IPS-20b (cell line): ENCODE results near the gene DOCK2.
"Not testable (repeated sequence)": the region's sequence is repeated elsewhere in the genome, so short reads cannot be mapped to it uniquely, and the experiment has no call there.

Experiments used
- H3K27ac ChIP-seq: one replicate; pipeline ENCODE4 v1.5.1; 2013; ENCODE audit warnings: low read length
- H3K27me3 ChIP-seq: 2 replicates; pipeline ENCODE4 v1.6.1; 2013; ENCODE audit warnings: mild to moderate bottlenecking, low read length, inconsistent platforms; ENCODE audit not compliant: insufficient read depth
- H3K36me3 ChIP-seq: 2 replicates; pipeline ENCODE4 v1.6.1; 2013; ENCODE audit warnings: low read depth, mild to moderate bottlenecking, inconsistent platforms, low read length, moderate library complexity; ENCODE audit not compliant: insufficient read depth
- H3K4me1 ChIP-seq: 2 replicates; pipeline ENCODE4 v1.6.1; 2013; ENCODE audit warnings: mild to moderate bottlenecking, control low read depth, inconsistent platforms, low read length, moderate library complexity; ENCODE audit not compliant: insufficient read depth
- H3K4me3 ChIP-seq: 2 replicates; pipeline ENCODE4 v1.5.1; 2013; ENCODE audit warnings: mild to moderate bottlenecking, low read length, inconsistent platforms
- H3K9ac ChIP-seq: 2 replicates; pipeline ENCODE4 v1.6.1; 2013; ENCODE audit warnings: low read depth, mild to moderate bottlenecking, inconsistent platforms, low read length, moderate library complexity
- H3K9me3 ChIP-seq: 2 replicates; pipeline ENCODE4 v1.6.1; 2013; ENCODE audit warnings: mild to moderate bottlenecking, low read depth, low read length, inconsistent platforms; ENCODE audit not compliant: insufficient read depth

DOCK2 gene

DNA sequence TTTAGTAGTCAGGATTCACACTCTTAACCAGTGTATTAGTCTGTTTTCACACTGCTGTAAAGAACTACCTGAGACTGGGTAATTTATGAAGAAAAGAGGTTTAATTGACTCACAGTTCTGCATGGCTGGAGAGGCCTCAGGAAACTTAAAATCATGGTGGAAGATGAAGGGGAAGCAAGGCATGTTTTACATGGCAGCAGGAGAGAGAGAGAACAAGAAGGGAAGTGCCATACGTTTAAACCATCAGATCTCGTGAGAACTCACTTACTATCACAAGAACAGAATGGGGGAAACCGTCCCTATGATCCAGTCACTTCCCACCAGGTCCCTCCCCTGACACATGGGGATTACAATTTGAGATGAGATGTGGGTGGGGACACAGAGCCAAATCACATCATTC is 25.4 kb downstream of the DOCK2 start:
- H3K27ac ChIP-seq, H3K4me1 ChIP-seq, H3K27me3 ChIP-seq, H3K4me3 ChIP-seq, H3K9ac ChIP-seq, H3K9me3 ChIP-seq, H3K36me3 ChIP-seq: not testable (repeated sequence)

DNA sequence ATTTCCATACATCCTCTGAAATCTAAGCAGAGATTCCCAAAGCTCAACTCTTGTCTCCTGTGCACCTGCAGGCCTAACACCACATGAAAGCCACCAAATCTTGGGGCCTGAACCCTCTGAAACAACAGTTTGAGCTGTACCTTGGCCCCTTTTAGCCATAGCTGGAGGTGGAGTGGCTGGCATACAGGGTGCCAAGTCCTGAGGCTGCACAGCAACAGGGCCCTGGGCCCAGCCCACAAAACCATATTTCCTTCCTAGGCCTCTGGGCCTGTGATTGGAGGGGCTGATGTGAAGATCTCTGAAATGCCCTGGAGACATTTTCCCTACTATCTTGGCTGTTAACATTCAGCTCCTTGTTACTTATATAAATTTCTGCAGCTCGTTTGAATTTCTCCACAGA is 26.5 kb downstream of the DOCK2 start:
- no peaks in the 10 kb centered on the region for H3K9me3 ChIP-seq
- H3K4me1 ChIP-seq: no peaks in the 10 kb centered on the region
- no peaks in the 10 kb centered on the region for H3K36me3 ChIP-seq
- no peak overlapping the region for H3K27ac ChIP-seq
- no peak overlapping the region for H3K4me3 ChIP-seq
- H3K9ac ChIP-seq: no peak overlapping the region
- H3K27me3 ChIP-seq: no peaks in the 10 kb centered on the region

DNA sequence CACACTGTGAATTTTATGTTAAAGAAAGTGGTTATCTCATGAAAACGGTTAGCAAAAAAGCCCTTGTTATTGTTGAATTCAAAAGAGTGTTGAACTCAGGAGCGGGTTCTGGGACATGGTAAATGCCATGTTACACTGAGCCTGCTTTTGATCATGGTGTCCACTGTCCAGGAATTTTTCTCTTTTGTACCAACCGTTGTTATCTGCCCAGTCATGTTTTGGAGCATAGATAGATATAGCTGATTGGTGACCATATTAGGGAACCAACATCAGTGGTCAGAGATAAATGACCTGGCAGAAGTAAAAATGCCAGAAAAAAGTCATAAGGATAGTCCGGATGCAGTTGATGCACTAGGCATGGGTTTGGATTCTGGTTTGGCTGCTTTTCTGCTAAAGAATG is 29.3 kb downstream of the DOCK2 start:
- no peak overlapping the region for H3K27ac ChIP-seq
- no peaks in the 10 kb centered on the region for H3K27me3 ChIP-seq
- no peak overlapping the region for H3K9ac ChIP-seq
- H3K4me1 ChIP-seq: no peaks in the 10 kb centered on the region
- no peaks in the 10 kb centered on the region for H3K36me3 ChIP-seq
- no peak overlapping the region for H3K4me3 ChIP-seq
- H3K9me3 ChIP-seq: no peaks in the 10 kb centered on the region

DNA sequence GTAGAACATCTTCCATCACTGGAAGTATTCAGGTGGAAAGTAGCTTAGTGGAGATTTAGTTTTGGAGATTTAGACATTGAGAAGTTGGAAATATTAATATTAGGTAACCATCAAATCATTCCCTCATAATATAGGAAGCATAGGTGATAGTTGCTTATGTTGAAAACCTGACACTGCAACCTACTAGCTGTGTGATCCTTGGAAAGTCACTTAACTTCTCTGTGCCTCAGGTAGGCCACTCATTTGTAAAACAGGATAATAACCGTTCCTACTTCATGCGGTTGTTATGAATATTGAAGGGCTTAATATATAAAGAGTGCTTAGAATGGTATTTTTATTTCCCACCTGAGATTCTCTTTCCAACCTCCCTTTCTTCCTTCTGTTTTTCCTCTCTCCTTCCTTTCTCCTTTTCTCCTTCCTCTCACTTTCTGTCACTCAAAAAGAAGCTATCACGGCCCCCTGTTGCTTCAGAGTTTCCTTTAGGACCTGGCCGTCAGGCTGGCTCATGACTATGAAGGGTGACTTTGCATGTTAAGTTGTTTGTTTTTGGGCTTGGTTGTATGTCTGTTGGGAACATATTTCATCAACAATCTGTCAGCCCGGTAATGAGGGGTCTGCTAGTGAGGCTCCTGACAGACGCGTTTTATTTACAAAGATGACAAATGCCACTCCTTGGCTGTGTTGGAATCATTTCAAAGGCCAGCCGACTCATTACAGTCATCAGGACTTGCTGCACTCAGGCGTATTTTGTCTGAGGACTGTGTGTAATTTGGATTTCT is 31.0 kb downstream of the DOCK2 start:
- no peaks in the 10 kb centered on the region for H3K36me3 ChIP-seq
- H3K4me3 ChIP-seq: no peak overlapping the region
- no peaks in the 10 kb centered on the region for H3K9me3 ChIP-seq
- no peak overlapping the region for H3K9ac ChIP-seq
- H3K4me1 ChIP-seq: no peaks in the 10 kb centered on the region
- H3K27ac ChIP-seq: no peak overlapping the region
- H3K27me3 ChIP-seq: no peaks in the 10 kb centered on the region

DNA sequence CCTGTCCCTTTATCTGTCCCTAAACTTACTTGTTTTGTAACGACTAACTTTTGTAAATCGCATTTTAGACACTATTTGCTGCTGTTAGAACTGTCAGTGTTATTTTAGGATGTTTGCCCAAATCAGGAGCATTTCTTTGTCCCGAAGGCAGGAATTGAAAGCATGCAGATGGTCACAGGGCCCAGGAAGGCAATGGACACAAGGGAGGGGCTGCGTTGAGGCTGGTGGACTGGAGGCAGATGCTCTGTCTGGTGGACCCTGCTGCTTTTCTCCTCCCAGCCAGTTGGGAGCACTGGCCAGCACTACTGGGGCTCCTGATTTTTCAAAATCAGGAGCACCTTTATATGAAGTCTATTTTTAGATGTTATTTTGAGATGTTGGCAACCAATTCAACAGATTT is 31.7 kb downstream of the DOCK2 start:
- no peak overlapping the region for H3K9ac ChIP-seq
- H3K9me3 ChIP-seq: no peaks in the 10 kb centered on the region
- H3K4me3 ChIP-seq: no peak overlapping the region
- H3K27me3 ChIP-seq: no peaks in the 10 kb centered on the region
- H3K27ac ChIP-seq: no peak overlapping the region
- H3K36me3 ChIP-seq: no peaks in the 10 kb centered on the region
- H3K4me1 ChIP-seq: no peaks in the 10 kb centered on the region

DNA sequence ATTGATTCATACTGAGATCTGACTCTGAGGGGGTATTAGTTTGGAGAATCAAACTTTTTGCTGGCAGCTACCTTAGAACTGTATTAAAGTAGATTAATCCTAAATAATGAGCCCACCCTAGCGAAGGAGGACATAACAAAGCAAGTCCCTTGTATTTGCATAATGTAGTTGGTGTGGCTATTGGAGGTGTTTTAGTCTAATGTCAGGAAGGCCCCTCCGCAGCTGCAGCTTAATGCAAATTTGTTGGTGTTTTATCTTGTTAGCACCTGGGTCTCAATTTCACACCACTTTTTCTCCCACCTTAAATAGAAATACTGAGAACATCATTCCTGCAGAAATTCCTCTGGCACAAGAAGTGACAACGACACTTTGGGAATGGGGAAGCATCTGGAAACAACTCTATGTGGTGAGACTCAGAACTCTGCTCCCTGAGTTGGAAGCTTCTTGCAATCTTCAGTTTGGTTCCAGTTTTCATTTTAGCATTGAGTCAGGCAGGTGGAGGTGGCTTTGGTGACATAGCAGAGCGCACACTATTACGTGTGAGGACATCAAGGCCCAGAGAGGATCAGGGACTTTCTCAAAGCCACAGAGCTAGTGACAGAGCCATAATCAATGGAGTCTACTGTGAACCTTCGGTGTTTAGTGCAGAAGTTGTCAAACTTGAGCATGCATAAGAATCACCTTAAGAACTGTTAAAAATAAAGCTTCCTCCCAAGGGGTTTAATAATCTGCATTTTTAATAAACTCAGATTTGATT is 33.9 kb downstream of the DOCK2 start:
- Histone ChIP-seq H3K4me3 (no peak overlapping the region), H3K27ac (no peak overlapping the region), H3K4me1 (no peaks in the 10 kb centered on the region), H3K36me3 (no peaks in the 10 kb centered on the region), H3K9me3 (no peaks in the 10 kb centered on the region), H3K27me3 (no peaks in the 10 kb centered on the region), H3K9ac (no peak overlapping the region)

DNA sequence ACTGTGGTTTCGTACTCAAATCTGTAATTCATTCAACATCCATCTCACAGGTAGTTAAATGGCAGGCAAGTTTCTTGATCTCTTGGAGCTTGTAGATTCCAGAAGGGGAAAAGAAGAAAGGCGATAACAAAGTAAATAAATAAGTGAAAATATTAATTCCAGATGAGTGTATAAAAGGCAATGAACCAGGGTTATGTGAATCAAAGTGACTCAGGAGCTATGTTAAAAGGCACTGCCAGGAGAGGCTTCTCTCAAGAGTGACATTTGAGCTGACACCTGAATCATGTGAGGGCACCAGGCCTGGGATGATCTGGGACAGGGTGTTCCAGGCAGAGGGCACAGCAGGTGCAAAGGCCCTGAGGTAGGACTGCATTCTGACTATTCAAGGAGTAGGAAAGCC is 45.0 kb downstream of the DOCK2 start:
- Histone ChIP-seq H3K27me3 (no peaks in the 10 kb centered on the region), H3K36me3 (no peaks in the 10 kb centered on the region), H3K9ac (no peak overlapping the region), H3K27ac (no peak overlapping the region), H3K4me1 (no peaks in the 10 kb centered on the region), H3K9me3 (no peaks in the 10 kb centered on the region), H3K4me3 (no peak overlapping the region)

DNA sequence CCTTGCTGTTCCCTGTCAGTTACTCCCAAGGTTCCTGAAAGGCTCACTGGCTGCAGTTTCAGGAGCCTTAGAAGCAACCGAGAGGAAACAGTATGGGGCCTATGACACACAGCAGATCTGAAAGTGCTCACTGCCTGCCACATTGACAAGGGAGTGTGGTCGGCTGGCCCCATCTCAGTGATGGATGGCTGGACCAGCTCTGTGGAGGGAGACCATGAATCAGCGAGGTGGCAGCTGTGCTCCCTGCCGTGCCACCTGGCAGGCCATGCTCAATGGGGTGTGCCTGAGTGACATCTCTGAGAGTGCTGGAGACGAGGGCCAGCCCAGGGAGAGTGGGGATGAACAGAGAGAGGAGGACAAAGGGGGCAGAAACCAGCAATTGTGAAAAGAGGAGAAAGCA is 49.1 kb downstream of the DOCK2 start:
- H3K27ac ChIP-seq: no peak overlapping the region

DNA sequence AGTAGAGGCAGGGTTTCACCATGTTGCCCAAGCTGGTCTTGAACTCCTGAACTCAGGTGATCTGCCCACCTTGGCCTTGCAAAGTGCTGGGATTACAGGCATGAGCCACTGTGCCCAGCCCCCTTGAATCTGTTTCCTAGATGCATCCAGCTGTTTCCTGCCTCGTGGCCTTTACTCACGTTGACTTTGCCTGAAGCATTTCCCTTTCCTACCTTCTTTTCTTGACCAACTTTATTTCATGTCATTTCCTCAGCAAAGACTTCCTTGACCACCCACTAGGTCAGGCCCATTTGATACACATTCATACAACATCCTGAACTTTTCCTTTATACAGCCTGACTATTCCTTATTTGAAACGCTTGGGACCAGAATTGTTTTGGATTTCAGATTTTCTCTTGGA is 51.0 kb downstream of the DOCK2 start:
- Histone ChIP-seq H3K9me3 (no peaks in the 10 kb centered on the region), H3K4me1 (no peaks in the 10 kb centered on the region), H3K9ac (no peak overlapping the region), H3K27me3 (no peaks in the 10 kb centered on the region), H3K4me3 (no peak overlapping the region), H3K36me3 (no peaks in the 10 kb centered on the region), H3K27ac (no peak overlapping the region)

More for the DNA sequence above, 49.1 kb downstream of the DOCK2 start:
- Histone ChIP-seq H3K4me1 (no peaks in the 10 kb centered on the region), H3K9me3 (no peaks in the 10 kb centered on the region), H3K36me3 (no peaks in the 10 kb centered on the region), H3K9ac (no peak overlapping the region), H3K27me3 (no peaks in the 10 kb centered on the region), H3K4me3 (no peak overlapping the region)

DNA sequence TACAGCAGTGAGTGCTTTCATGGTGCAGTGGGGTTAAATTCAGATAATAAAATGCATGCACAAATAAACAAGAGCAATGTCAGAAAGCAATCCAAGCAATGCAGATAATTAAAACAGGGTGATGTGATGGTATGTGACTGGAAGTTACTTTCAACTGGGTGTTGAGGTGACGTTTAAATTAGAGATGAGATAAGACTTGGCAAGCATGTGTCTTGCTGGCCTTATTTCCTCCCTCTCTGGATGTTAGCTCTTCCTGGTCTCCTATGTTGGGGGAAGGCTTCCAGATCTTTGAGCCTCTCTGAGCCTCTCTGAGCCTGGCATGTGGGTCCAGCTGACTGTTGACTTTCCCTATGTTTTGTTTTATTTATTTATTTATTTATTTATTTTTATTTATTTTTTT is 54.4 kb downstream of the DOCK2 start:
- H3K27ac ChIP-seq: no peak overlapping the region
- H3K36me3 ChIP-seq: no peaks in the 10 kb centered on the region
- H3K27me3 ChIP-seq: no peaks in the 10 kb centered on the region
- no peaks in the 10 kb centered on the region for H3K4me1 ChIP-seq
- no peak overlapping the region for H3K4me3 ChIP-seq
- no peaks in the 10 kb centered on the region for H3K9me3 ChIP-seq
- H3K9ac ChIP-seq: no peak overlapping the region

DNA sequence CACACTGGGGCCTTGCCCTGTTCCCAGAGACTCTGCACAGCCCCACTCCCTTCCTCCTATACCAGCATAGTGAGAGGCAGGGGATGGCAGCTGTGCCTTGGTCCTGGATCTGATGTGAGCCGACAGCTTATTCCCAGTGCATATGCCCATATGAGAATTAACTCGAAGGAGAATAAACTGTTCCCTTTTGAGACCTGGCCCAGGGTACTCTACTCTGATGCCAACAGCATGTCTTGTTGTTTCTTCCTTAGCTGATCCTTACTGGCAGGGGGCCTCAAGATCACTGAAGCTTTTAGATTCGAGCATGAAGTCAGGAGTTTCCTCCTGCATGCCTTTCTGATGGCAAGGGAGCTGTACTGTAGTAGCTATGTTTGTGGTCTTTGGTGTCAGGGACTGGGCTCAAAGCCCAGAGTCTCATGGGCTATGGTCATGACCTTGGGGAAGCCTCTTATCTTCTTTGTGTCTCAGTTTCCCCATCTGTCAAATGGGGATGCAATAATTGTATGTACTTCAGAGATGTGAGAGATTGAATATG is 57.1 kb downstream of the DOCK2 start:
- Histone ChIP-seq H3K36me3 (no peaks in the 10 kb centered on the region), H3K27ac (no peak overlapping the region), H3K9ac (no peak overlapping the region), H3K9me3 (no peaks in the 10 kb centered on the region), H3K4me1 (no peaks in the 10 kb centered on the region), H3K4me3 (no peak overlapping the region), H3K27me3 (no peaks in the 10 kb centered on the region)

DNA sequence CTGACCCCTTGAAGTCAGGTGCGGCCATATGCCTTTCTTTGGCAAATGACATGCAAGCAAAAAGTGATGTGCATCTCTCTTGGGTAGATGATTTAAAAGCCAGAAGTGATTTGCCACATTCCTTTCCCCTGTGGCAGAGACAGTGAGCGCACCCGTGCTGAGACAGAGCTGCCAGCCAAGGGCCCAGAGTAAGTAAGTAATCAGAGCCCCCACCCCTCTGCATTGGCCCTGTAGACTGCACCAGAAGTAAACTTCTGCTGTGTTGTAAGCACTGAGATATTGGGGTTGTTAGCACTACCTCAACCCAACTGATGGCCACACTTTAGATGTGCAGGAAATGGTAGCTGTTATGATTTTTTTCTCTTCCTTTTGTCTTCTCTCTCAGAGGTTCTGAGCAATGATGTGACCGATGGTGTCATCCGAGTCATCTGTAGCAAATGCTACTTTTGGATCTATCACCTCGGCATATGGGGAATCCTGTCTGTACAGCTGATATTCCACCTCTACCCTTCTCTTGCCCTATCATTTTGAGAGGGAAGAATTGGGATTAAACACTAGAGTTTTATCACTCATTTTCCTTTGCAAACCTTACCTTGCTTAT is 58.0 kb downstream of the DOCK2 start:
- Histone ChIP-seq H3K9me3 (no peaks in the 10 kb centered on the region), H3K9ac (no peak overlapping the region), H3K27me3 (no peaks in the 10 kb centered on the region), H3K36me3 (no peaks in the 10 kb centered on the region), H3K4me3 (no peak overlapping the region), H3K27ac (no peak overlapping the region), H3K4me1 (no peaks in the 10 kb centered on the region)
